Panc1 (cell line): Measurements from ENCODE around the gene CCN6.

Experiments used
- POLR2AphosphoS5 ChIP-seq: IDR thresholded peaks from 2 replicates; pipeline ENCODE4 v1.6.1; 2012; ENCODE audit warnings: mild to moderate bottlenecking, low read depth, low read length, moderate library complexity
- SIN3A ChIP-seq: IDR thresholded peaks from 2 replicates; pipeline ENCODE4 v1.6.1; 2012; ENCODE audit warnings: low read depth, mild to moderate bottlenecking, low read length, moderate library complexity, borderline replicate concordance; ENCODE audit not compliant: insufficient read depth
- TCF7L2 ChIP-seq: IDR thresholded peaks from 2 replicates; pipeline ENCODE4 v1.6.1; 2011; ENCODE audit warnings: mild to moderate bottlenecking, low read depth, low read length, inconsistent platforms
- TF ChIP-seq, protein P1 (sequence below): fragments of 450-650 bp; IDR thresholded peaks from 2 replicates; pipeline ENCODE4 v1.5.1; 2017; ENCODE audit warnings: mild to moderate bottlenecking
- TF ChIP-seq, protein P2 (sequence below), 2 experiments: IDR thresholded peaks; 2 replicates each; pipeline ENCODE4 v1.6.1; 2011 to 2012; ENCODE audit warnings: low read depth in 2 of 2, control low read depth in 1 of 2, low read length in 1 of 2, mild to moderate bottlenecking in 1 of 2, moderate library complexity in 1 of 2; ENCODE audit not compliant: insufficient read depth in 1 of 2

DNA sequence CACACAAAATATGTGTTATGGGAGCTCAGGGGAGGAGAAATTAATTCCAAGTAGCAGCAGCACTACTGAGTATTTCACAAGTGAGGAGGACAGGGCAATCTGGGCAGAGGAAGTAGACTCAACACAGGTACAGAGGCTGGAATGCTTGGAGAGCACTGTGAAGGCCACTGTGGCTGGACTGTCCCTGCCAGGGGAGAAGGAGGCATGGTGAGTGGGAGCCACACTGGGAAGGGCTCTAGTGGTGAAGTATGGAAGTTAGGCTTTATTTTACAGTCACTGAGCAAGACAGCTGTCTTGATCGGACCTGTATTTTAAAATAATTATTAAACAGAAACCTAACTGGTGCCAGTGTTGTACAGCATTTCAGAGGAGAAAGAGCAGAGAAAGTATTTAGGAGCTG lies 62.3 kb downstream of the CCN6 start:
- TF ChIP-seq, protein P1, sequence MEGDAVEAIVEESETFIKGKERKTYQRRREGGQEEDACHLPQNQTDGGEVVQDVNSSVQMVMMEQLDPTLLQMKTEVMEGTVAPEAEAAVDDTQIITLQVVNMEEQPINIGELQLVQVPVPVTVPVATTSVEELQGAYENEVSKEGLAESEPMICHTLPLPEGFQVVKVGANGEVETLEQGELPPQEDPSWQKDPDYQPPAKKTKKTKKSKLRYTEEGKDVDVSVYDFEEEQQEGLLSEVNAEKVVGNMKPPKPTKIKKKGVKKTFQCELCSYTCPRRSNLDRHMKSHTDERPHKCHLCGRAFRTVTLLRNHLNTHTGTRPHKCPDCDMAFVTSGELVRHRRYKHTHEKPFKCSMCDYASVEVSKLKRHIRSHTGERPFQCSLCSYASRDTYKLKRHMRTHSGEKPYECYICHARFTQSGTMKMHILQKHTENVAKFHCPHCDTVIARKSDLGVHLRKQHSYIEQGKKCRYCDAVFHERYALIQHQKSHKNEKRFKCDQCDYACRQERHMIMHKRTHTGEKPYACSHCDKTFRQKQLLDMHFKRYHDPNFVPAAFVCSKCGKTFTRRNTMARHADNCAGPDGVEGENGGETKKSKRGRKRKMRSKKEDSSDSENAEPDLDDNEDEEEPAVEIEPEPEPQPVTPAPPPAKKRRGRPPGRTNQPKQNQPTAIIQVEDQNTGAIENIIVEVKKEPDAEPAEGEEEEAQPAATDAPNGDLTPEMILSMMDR, result peak; percentile 15; the same call in 1 of the 2 replicates
- TF ChIP-seq, protein P2, sequence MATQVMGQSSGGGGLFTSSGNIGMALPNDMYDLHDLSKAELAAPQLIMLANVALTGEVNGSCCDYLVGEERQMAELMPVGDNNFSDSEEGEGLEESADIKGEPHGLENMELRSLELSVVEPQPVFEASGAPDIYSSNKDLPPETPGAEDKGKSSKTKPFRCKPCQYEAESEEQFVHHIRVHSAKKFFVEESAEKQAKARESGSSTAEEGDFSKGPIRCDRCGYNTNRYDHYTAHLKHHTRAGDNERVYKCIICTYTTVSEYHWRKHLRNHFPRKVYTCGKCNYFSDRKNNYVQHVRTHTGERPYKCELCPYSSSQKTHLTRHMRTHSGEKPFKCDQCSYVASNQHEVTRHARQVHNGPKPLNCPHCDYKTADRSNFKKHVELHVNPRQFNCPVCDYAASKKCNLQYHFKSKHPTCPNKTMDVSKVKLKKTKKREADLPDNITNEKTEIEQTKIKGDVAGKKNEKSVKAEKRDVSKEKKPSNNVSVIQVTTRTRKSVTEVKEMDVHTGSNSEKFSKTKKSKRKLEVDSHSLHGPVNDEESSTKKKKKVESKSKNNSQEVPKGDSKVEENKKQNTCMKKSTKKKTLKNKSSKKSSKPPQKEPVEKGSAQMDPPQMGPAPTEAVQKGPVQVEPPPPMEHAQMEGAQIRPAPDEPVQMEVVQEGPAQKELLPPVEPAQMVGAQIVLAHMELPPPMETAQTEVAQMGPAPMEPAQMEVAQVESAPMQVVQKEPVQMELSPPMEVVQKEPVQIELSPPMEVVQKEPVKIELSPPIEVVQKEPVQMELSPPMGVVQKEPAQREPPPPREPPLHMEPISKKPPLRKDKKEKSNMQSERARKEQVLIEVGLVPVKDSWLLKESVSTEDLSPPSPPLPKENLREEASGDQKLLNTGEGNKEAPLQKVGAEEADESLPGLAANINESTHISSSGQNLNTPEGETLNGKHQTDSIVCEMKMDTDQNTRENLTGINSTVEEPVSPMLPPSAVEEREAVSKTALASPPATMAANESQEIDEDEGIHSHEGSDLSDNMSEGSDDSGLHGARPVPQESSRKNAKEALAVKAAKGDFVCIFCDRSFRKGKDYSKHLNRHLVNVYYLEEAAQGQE (IDR thresholded peaks at IDR 0.05; ENCODE audit: insufficient read depth in 1 of 2, low read depth in 2 of 2, low read length in 1 of 2), result no peak
- TF ChIP-seq POLR2AphosphoS5, result no peak
- TF ChIP-seq SIN3A, result no peak
- no peak for TF ChIP-seq TCF7L2
